Lower leg skin (tissue), 4 donors: ENCODE data around the gene MAN2B1. TPM values are rescaled to one million over a fixed set of nuclear protein-coding genes. Genes with fewer than 3 reads are reported as not detected.

ENCODE experiments used
- DNase-seq, 2 donors: peaks; one replicate each; pipeline ENCODE4 v3.0.0-alpha.2; 2019; ENCODE audit warnings: low spot score in 2 of 2
- H3K4me3 ChIP-seq: fragments of 200-600 bp; sonication (generic); 2 replicates; pipeline ENCODE4 v1.5.1; 2017; ENCODE audit warnings: mild to moderate bottlenecking, low read depth; ENCODE audit not compliant: poor library complexity, severe bottlenecking
- POLR2A ChIP-seq, 2 donors: fragments of 450-650 bp; IDR thresholded peaks; one replicate each; pipeline ENCODE4 v1.6.1; 2016 to 2017; ENCODE audit warnings: antibody characterized with exemption in 2 of 2, mild to moderate bottlenecking in 1 of 2, moderate library complexity in 1 of 2
- WGBS, 2 donors: methylation state at CpG; one replicate each; pipeline ENCODE4 v1.1.5; 2018; 5-methylcytosine and 5-hydroxymethylcytosine counted together
- intact Hi-C: fragments of 100-400 bp; cut with DNase I; formaldehyde crosslinking; loops from one replicate; pipeline ENCODE4 v1.15.0; 2023; ENCODE audit warnings: low total_unique reads
- total RNA-seq, 4 donors: library from RNA; depleted of rRNA; stranded (reverse); fragments of >200 nt; gene quantifications; one replicate each; pipeline ENCODE4 v1.1.0, GENCODE V29; 2016
- TF ChIP-seq, protein P1 (sequence below), 3 donors: fragments of 450-650 bp; IDR thresholded peaks; one replicate each; pipeline ENCODE4 v1.5.1; 2016; ENCODE audit warnings: antibody characterized with exemption in 3 of 3, mild to moderate bottlenecking in 3 of 3, moderate library complexity in 2 of 3

MAN2B1 gene
- total RNA-seq, 4 donors from 2014 or later: 52.8 to 83.0 (median 74.9) TPM

DNA sequence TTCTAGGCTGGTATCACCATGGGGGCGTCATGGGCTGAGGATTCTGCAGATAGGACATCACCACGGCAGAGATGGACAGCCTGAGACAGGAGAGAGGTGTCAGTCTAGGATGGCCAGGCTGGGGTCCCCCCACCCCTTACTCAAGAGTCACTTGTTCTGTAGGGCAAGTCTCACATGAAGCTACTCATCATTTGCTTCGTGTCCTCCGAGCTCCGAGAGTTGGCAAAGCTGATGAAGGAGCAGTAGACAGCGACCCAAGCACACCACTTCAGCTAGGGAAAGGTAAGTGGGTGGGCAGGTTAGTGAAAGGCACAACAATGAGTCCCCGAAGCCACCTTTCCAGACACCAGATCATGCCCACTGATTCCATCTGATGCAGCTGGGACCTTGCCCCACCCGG lies 1.8 kb upstream of the MAN2B1 start:
- H3K4me3 ChIP-seq: no peak overlapping the region
- TF ChIP-seq, protein P1, sequence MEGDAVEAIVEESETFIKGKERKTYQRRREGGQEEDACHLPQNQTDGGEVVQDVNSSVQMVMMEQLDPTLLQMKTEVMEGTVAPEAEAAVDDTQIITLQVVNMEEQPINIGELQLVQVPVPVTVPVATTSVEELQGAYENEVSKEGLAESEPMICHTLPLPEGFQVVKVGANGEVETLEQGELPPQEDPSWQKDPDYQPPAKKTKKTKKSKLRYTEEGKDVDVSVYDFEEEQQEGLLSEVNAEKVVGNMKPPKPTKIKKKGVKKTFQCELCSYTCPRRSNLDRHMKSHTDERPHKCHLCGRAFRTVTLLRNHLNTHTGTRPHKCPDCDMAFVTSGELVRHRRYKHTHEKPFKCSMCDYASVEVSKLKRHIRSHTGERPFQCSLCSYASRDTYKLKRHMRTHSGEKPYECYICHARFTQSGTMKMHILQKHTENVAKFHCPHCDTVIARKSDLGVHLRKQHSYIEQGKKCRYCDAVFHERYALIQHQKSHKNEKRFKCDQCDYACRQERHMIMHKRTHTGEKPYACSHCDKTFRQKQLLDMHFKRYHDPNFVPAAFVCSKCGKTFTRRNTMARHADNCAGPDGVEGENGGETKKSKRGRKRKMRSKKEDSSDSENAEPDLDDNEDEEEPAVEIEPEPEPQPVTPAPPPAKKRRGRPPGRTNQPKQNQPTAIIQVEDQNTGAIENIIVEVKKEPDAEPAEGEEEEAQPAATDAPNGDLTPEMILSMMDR (IDR thresholded peaks at IDR 0.05): no peak
- TF ChIP-seq POLR2A (IDR thresholded peaks at IDR 0.05): no peak
- intact Hi-C loops: no loop called here
- no peak for DNase-seq
- WGBS, 2 donors: 63 to 70% methylated on average over 8 of the region's 8 CpGs

DNA sequence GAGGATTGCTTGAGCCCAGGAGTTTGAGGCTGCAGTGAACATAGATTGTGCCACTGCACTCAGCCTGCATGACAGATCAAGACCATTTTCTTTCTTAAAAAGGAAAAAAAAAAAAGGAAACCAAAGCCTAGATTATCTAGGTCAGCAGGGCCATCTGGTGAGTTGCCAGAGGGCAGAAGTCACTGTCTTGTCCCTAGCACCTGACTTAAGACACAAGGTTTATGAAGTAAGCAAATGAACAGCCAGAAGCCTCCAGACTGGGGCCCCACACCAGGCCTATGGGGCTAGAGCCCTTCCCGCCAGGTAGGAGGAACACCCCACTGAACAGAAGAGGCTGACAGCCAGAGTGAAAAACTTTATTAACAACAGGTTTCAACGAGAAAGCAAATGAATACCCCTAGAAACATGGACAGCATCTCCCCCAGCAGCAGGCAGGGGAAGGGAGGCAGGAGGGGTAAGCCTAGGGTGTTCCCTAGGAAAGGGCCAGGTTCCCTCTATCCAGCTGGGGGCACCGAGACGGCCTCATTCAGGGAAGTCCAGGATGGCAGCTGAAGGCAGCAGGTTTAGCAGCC lies 1.3 kb upstream of the MAN2B1 start:
- 66% methylated on average over 4 of the region's 4 CpGs for WGBS, 2 donors
- TF ChIP-seq, protein P1 (IDR thresholded peaks at IDR 0.05): no peak
- TF ChIP-seq POLR2A (IDR thresholded peaks at IDR 0.05): no peak
- intact Hi-C loops: no loop called here
- no peak overlapping the region for H3K4me3 ChIP-seq
- no peak for DNase-seq

DNA sequence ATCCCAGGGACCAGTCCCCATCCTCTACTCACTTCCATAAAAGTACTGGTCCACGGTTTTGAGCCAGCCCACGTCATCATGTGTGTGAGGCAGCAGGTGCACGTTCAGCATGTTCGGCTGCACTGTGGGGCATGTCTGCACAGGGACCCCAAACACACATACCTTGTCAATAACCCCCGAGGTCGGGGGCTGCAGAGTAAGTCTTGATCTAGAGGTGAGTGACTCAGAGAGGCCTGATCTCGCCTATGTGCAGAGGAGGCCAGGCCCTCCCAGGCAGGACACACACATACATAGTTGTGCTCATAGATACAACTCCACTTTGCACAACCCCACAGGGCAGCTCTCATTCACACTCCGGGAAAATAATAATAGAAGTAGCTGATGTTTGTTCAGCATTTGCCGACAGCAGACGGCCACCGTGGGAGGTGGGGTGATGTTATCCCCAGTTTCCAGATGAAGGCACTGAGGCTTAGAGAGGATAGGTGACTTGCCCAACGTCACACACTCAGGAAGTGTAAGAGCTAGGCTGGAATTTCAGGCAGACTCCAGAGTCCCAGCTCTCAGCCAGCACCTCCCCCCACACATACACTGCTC lies 774 bp downstream of the MAN2B1 start:
- peak overlapping the region; percentile 75 for H3K4me3 ChIP-seq
- DNase-seq: no peak
- intact Hi-C loops: no loop called here
- WGBS, 2 donors: 28 to 33% methylated on average over 8 to 11 of the region's 12 CpGs
- no peak for TF ChIP-seq POLR2A (IDR thresholded peaks at IDR 0.05)
- TF ChIP-seq, protein P1 (IDR thresholded peaks at IDR 0.05): no peak

DNA sequence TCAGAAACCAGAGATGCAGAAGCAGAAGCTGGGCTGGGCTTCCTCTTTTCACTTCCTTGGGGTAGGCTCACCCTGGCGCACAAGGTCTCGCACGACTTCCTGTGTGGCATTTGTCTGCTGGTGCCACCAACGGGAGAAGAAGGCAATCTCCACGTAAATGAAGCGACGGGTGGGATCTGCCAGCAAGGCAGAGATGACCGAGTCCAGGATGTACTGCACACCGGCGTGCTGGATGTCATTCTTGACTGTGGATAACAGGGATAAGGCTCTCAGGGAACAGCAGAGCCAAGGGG lies 1.3 kb downstream of the MAN2B1 start:
- DNase-seq: peak in 1 of 2 donors; percentile 64
- no peak overlapping the region for H3K4me3 ChIP-seq
- 83 to 89% methylated on average over 10 of the region's 10 CpGs for whole genome bisulfite sequencing, 2 donors
- intact Hi-C loops: no loop called here
- TF ChIP-seq, protein P1 (IDR thresholded peaks at IDR 0.05): no peak
- TF ChIP-seq POLR2A (IDR thresholded peaks at IDR 0.05): no peak

DNA sequence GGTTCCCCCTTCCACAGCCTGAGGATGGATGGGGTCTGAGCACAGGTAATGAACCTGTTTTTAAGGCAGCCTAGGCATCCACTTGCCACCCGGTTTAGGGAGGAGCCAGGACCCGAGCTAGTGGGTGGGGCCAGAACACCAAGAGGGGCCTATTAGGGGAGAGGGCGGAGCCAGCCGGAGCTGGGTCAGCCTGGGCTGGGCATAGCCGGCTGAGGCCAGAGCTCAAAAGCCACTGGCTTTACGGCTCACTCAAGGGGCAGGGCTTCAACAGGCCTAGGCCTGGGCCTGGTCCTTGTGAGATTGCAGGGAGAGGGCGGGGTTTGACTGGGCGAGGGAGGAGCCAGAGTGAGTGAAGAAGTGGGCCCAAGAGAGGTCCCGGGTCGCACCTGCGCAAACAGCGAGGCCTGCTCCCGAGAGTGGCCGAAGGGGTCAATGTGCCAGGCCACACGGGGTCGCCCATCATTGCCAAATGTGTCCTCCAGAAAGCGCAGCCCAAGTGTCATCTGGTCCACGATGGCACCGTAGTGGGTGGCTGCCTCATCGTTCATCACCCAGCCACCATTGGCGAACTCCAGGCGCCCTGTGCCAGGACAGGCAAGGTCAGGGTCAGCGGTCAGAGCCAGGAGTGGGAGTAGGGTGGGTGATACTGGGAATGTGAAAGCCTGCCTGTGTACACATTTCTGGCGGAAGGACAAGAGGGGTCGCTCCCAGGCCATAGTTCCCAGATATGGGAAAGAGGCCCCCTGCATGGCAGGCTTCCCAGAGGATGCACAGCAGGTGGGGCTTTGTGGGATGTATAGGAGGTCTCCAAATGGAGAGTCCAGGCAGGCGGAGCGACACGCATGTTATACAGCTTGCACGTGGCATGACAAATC lies 1.9 kb downstream of the MAN2B1 start:
- 81 to 86% methylated on average over 28 of the region's 29 CpGs for WGBS, 2 donors
- TF ChIP-seq POLR2A (IDR thresholded peaks at IDR 0.05): no peak
- TF ChIP-seq, protein P1 (IDR thresholded peaks at IDR 0.05): no peak
- no peak for DNase-seq
- intact Hi-C loops: no loop called here
- H3K4me3 ChIP-seq: no peak overlapping the region
